Measurements from ENCODE around the gene DCUN1D4. TPM values are rescaled to one million over a fixed set of nuclear protein-coding genes. Genes with fewer than 3 reads are reported as not detected.
"Not testable (repeated sequence)": the region's sequence is repeated elsewhere in the genome, so short reads cannot be mapped to it uniquely, and the experiment has no call there.

Gene DCUN1D4
- total RNA-seq, 2 donors from 2014 or later = 42.0 to 51.5 TPM

DNA sequence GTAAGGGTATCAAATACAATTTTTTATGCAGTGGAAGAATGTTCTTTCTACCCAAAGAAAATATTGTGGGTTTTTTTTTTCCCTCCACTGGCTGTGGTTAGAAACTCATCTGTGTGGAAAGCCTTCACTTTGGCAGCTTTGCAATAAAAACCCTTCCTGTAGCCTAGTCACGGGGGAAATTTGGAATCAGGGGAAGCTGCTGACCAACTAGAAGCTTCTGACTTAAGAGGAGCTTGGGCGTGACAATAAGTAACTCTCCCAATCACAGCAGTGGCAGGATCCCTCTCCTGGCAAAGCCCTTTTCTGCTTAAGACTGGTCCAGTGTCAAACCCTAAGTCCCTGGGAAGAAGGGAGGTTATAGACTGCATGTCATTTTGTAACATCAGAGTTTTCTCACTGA is 89.3 kb downstream of the DCUN1D4 start:
- no peaks in the 10 kb centered on the region for H3K9me3 ChIP-seq (ENCODE audit: control insufficient read depth, low read length)
- H3K36me3 ChIP-seq (ENCODE audit: control insufficient read depth, insufficient read depth, low read length) = no peaks in the 10 kb centered on the region
- no peak overlapping the region for H3K4me3 ChIP-seq (ENCODE audit: low read length)
- H3K4me3 Mint-ChIP-seq = no peak overlapping the region
- H3K36me3 Mint-ChIP-seq (ENCODE audit: low read depth) = no peaks in the 10 kb centered on the region
- H3K4me1 Mint-ChIP-seq = peaks cover 7% of the 10 kb centered on the region
- H3K9me3 Mint-ChIP-seq = peaks cover 3% of the 10 kb centered on the region
- H3K9ac ChIP-seq (ENCODE audit: extremely low read depth, low read length, poor library complexity, severe bottlenecking) = no peak overlapping the region
- H3K27ac ChIP-seq (ENCODE audit: low read depth, low read length) = no peak overlapping the region
- DNase-seq = no peak
- peaks cover 23% of the 10 kb centered on the region for H3K27me3 Mint-ChIP-seq (ENCODE audit: insufficient read depth)
- peaks cover 4% of the 10 kb centered on the region for H3K4me1 ChIP-seq (ENCODE audit: control insufficient read depth, insufficient read depth, low read length)
- TF ChIP-seq, protein P1, sequence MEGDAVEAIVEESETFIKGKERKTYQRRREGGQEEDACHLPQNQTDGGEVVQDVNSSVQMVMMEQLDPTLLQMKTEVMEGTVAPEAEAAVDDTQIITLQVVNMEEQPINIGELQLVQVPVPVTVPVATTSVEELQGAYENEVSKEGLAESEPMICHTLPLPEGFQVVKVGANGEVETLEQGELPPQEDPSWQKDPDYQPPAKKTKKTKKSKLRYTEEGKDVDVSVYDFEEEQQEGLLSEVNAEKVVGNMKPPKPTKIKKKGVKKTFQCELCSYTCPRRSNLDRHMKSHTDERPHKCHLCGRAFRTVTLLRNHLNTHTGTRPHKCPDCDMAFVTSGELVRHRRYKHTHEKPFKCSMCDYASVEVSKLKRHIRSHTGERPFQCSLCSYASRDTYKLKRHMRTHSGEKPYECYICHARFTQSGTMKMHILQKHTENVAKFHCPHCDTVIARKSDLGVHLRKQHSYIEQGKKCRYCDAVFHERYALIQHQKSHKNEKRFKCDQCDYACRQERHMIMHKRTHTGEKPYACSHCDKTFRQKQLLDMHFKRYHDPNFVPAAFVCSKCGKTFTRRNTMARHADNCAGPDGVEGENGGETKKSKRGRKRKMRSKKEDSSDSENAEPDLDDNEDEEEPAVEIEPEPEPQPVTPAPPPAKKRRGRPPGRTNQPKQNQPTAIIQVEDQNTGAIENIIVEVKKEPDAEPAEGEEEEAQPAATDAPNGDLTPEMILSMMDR (conservative IDR thresholded peaks at IDR 0.05) = no peak
- WGBS, 2 experiments (ENCODE audit: insufficient coverage in 1 of 2, insufficient read length in 1 of 2) = 80 to 83% methylated on average over 1 to 2 of the region's 2 CpGs
- H3K27ac Mint-ChIP-seq = no peak overlapping the region
- peaks cover 25% of the 10 kb centered on the region for H3K27me3 ChIP-seq (ENCODE audit: control insufficient read depth, insufficient read depth, low read length, poor library complexity, severe bottlenecking)

DNA sequence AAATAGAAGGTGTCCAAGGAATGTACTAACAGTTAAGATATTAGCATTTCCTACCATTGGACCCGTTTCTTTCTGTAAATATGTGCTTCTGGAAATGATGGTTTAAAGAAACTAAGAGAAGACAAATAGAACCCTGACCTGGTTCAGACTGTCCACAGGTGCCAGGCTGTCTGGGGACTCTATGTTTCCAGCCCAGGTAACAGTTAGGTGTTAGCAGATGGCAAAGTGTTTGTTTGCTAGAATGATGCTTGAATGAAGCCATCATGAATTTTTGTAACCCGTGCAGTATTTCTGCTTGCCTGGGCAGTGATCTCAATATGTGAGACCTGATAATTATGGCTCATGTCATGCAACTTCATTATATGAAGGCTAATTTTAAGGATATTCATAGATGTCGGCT is 89.7 kb downstream of the DCUN1D4 start:
- WGBS, 2 experiments (ENCODE audit: insufficient coverage in 1 of 2, insufficient read length in 1 of 2) = 80 to 87% methylated on average over 1 to 3 of the region's 3 CpGs
- Histone ChIP-seq H3K36me3 (ENCODE audit: control insufficient read depth, insufficient read depth, low read length) (no peaks in the 10 kb centered on the region), H3K9ac (ENCODE audit: extremely low read depth, low read length, poor library complexity, severe bottlenecking) (no peak overlapping the region), H3K9me3 (ENCODE audit: control insufficient read depth, low read length) (no peaks in the 10 kb centered on the region), H3K27ac (ENCODE audit: low read depth, low read length) (no peak overlapping the region), H3K4me3 (ENCODE audit: low read length) (no peak overlapping the region), H3K27me3 (ENCODE audit: control insufficient read depth, insufficient read depth, low read length, poor library complexity, severe bottlenecking) (peaks cover 25% of the 10 kb centered on the region), H3K4me1 (ENCODE audit: control insufficient read depth, insufficient read depth, low read length) (peaks cover 4% of the 10 kb centered on the region)
- Mint-ChIP-seq H3K27me3 (ENCODE audit: insufficient read depth) (peaks cover 21% of the 10 kb centered on the region), H3K36me3 (ENCODE audit: low read depth) (no peaks in the 10 kb centered on the region), H3K4me3 (no peak overlapping the region), H3K4me1 (peaks cover 7% of the 10 kb centered on the region), H3K9me3 (peaks cover 3% of the 10 kb centered on the region), H3K27ac (no peak overlapping the region)
- DNase-seq = no peak
- TF ChIP-seq, protein P1 (conservative IDR thresholded peaks at IDR 0.05) = no peak

DNA sequence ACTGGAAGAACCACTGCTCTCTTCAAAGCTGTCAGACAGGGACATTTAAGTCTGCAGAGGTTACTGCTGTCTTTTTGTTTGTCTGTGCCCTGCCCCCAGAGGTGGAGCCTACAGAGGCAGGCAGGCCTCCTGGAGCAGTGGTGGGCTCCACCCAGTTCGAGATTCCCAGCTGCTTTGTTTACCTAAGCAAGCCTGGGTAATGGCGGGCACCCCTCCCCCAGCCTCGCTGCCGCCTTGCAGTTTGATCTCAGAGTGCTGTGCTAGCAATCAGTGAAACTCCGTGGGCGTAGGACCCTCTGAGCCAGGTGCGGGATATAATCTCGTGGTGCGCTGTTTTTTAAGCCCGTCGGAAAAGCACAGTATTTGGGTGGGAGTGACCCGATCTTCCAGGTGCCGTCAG is 97.5 kb downstream of the DCUN1D4 start:
- not testable (repeated sequence) for H3K27ac Mint-ChIP-seq; H3K27me3 ChIP-seq (ENCODE audit: control insufficient read depth, insufficient read depth, low read length, poor library complexity, severe bottlenecking); H3K36me3 Mint-ChIP-seq (ENCODE audit: low read depth); DNase-seq; H3K36me3 ChIP-seq (ENCODE audit: control insufficient read depth, insufficient read depth, low read length); H3K9me3 ChIP-seq (ENCODE audit: control insufficient read depth, low read length); H3K4me1 Mint-ChIP-seq; H3K4me1 ChIP-seq (ENCODE audit: control insufficient read depth, insufficient read depth, low read length); H3K9ac ChIP-seq (ENCODE audit: extremely low read depth, low read length, poor library complexity, severe bottlenecking); H3K27ac ChIP-seq (ENCODE audit: low read depth, low read length); H3K4me3 Mint-ChIP-seq; H3K4me3 ChIP-seq (ENCODE audit: low read length)
- 61 to 83% methylated on average over 6 to 13 of the region's 13 CpGs for WGBS, 2 experiments (ENCODE audit: insufficient coverage in 1 of 2, insufficient read length in 1 of 2)
- H3K9me3 Mint-ChIP-seq = peaks cover 39% of the 10 kb centered on the region
- H3K27me3 Mint-ChIP-seq (ENCODE audit: insufficient read depth) = peaks cover 14% of the 10 kb centered on the region
